ENCODE results near the gene MEP1A. TPM values are rescaled to one million over a fixed set of nuclear protein-coding genes. Genes with fewer than 3 reads are reported as not detected.

The MEP1A gene
- total RNA-seq, 6 experiments from 2014 or later = 0.07 to 0.18 TPM; not detected in 4

DNA sequence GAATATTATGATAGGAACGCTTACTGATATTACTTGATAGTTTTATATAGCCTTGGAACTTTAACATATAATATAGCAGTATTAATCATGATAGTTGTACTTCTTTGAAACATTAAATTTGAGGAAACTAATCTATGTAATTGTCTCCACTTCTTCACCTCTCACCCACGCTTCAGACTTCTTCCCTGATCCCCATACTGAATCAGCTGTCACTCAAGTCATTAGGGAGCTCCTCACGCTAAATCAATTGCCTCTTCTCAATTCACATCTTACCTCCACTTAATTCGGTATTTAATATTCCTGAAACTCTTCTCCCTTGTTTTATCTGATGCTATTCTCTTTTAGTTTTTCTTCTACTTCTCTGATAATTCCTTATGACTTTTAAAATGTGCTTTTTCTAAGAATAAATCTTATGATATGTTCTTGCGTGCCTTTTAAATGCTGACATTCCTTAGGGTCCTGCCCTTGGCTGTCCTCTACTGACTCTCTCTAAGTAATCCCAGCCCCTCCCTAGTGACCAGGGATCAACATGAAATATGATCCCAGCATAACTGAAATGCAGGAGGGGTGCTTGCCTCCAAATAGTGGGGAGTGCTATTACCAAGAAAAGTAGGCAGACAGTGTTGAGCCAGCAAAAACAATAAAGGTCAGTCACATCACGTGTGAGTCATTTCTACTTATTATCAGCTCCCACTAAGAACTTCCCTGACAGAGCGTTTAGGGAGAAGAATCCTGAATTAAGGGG lies 36.5 kb upstream of the MEP1A start:
- 70% methylated on average over 7 of the region's 7 CpGs for WGBS (ENCODE audit: insufficient coverage, low coverage, low lambda C conversion rate, missing lambda C conversion rate)
- H3K27ac ChIP-seq = no peak overlapping the region
- no peak for TF ChIP-seq POLR2A (IDR thresholded peaks at IDR 0.05)
- TF ChIP-seq, protein P1, sequence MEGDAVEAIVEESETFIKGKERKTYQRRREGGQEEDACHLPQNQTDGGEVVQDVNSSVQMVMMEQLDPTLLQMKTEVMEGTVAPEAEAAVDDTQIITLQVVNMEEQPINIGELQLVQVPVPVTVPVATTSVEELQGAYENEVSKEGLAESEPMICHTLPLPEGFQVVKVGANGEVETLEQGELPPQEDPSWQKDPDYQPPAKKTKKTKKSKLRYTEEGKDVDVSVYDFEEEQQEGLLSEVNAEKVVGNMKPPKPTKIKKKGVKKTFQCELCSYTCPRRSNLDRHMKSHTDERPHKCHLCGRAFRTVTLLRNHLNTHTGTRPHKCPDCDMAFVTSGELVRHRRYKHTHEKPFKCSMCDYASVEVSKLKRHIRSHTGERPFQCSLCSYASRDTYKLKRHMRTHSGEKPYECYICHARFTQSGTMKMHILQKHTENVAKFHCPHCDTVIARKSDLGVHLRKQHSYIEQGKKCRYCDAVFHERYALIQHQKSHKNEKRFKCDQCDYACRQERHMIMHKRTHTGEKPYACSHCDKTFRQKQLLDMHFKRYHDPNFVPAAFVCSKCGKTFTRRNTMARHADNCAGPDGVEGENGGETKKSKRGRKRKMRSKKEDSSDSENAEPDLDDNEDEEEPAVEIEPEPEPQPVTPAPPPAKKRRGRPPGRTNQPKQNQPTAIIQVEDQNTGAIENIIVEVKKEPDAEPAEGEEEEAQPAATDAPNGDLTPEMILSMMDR (IDR thresholded peaks at IDR 0.05) = no peak
- no peaks in the 10 kb centered on the region for H3K9me3 ChIP-seq
- H3K36me3 ChIP-seq = no peaks in the 10 kb centered on the region
- H3K27me3 ChIP-seq = no peaks in the 10 kb centered on the region
- no peaks in the 10 kb centered on the region for H3K4me1 ChIP-seq
- no peak for DNase-seq
- intact Hi-C loops (cut with DNase I) = no loop called here
- peak in 1 of 4 donors; percentile 35 for ATAC-seq
- H3K4me3 ChIP-seq = no peak overlapping the region

DNA sequence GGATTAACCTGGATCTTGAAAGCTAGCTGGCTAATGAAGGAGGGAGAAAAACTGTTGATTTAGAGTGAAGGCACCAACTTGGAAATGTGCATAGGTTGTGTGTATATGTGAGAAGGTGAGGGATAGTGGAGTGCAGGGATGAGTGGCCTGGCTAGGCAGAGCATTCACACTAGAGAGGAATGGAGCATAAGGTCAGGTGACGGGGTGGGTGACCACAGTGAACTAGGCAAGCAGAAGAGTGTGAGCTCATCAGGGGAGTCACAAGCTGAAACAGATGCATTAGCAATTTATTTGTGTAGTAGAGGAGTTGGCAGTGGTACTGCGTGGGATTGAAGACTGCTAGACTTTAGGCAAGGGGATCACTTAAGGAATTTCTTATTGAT lies 36.0 kb upstream of the MEP1A start:
- DNase-seq = no peak
- Histone ChIP-seq H3K36me3 (no peaks in the 10 kb centered on the region), H3K9me3 (no peaks in the 10 kb centered on the region), H3K4me1 (no peaks in the 10 kb centered on the region), H3K4me3 (no peak overlapping the region), H3K27ac (no peak overlapping the region), H3K27me3 (no peaks in the 10 kb centered on the region)
- ATAC-seq = peak in 1 of 4 donors; percentile 55
- intact Hi-C loops (cut with DNase I) = no loop called here
- WGBS (ENCODE audit: insufficient coverage, low coverage, low lambda C conversion rate, missing lambda C conversion rate) = 68% methylated on average over 2 of the region's 2 CpGs
- no peak for TF ChIP-seq POLR2A (IDR thresholded peaks at IDR 0.05)
- TF ChIP-seq, protein P1 (IDR thresholded peaks at IDR 0.05) = no peak

DNA sequence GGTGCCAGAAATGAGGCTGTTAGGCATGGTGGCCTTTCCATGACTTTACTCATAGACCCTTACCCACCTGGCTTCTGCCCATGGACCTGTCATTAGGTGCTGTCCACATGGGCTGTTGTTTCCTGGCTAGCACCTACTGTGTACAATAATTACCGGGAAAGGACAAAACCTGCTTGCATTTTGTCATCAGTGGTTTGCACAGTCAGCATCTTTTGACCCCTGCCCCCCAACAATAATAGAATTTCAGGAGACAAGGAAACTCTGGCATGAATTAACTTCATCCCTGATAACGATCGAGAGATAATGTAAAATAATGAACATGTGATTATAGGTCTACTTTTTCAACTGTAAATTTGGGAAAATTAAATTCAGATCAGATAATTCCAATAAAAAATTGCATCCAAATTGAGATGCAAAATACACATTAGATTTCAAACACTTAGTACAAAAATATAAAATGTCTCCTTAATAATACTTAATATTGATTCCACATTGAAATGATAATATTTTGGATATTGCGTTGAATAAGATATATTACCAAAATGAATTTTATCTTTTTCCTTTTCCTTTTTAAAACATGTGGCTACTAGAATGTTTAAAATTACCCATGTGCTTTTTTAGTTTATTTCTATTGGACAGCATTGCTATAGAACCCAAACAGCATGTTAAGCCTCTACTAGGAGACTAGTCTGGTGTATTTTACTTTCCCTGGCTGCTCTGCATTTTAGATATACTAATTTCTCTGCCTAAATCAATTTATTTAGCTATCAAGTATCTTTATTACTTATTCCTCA lies 34.0 kb upstream of the MEP1A start:
- no peak for ATAC-seq
- intact Hi-C loops (cut with DNase I) = no loop called here
- H3K9me3 ChIP-seq = no peaks in the 10 kb centered on the region
- TF ChIP-seq, protein P1 (IDR thresholded peaks at IDR 0.05) = no peak
- TF ChIP-seq POLR2A (IDR thresholded peaks at IDR 0.05) = no peak
- H3K27ac ChIP-seq = no peak overlapping the region
- H3K36me3 ChIP-seq = no peaks in the 10 kb centered on the region
- 90% methylated on average over 4 of the region's 4 CpGs for WGBS (ENCODE audit: insufficient coverage, low coverage, low lambda C conversion rate, missing lambda C conversion rate)
- no peaks in the 10 kb centered on the region for H3K27me3 ChIP-seq
- H3K4me1 ChIP-seq = no peaks in the 10 kb centered on the region
- DNase-seq = no peak
- no peak overlapping the region for H3K4me3 ChIP-seq

DNA sequence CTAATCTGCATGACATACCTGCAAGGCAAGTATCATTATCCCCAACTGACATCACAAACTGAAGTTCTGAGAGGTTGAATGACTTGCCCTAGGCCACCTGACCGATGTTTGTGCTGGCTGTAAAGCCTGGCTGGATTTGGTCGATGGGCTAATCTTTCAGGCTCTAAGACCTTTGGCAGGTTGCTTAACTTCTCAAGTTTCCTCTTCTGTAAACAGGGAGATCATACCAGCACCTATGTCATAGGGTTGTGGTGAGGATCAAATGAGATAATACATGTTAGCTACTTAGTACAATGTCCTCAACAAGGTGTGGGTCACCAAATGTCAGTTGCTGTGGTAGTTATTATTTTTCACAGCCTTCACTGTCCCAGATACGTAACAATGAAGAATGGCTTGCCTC lies 32.3 kb upstream of the MEP1A start:
- Histone ChIP-seq H3K36me3 (no peaks in the 10 kb centered on the region), H3K9me3 (no peaks in the 10 kb centered on the region), H3K4me1 (no peaks in the 10 kb centered on the region), H3K27ac (no peak overlapping the region), H3K27me3 (no peaks in the 10 kb centered on the region), H3K4me3 (no peak overlapping the region)
- WGBS (ENCODE audit: insufficient coverage, low coverage, low lambda C conversion rate, missing lambda C conversion rate) = 61% methylated on average over 2 of the region's 3 CpGs
- ATAC-seq (peak in 1 of 4 donors; percentile 57), DNase-seq (no peak)
- intact Hi-C loops (cut with DNase I) = no loop called here
- TF ChIP-seq POLR2A (IDR thresholded peaks at IDR 0.05) = no peak
- TF ChIP-seq, protein P1 (IDR thresholded peaks at IDR 0.05) = no peak

Measured in right lobe of liver (tissue), 6 donors.